Bronchial epithelial cell (primary cell): ENCODE measurements around the gene F12. TPM values are rescaled to one million over a fixed set of nuclear protein-coding genes. Genes with fewer than 3 reads are reported as not detected.
"Not testable (repeated sequence)": the region's sequence is repeated elsewhere in the genome, so short reads cannot be mapped to it uniquely, and the experiment has no call there.

Experiments
- DNase-seq: peaks from one replicate; pipeline ENCODE4 v3.0.0-alpha.2; 2010; ENCODE audit warnings: low read depth
- FAIRE-seq: peaks from 2 replicates; lab custom pipeline; 2011; peaks lifted over from hg19 to GRCh38; lab: Jason Lieb, UNC
- H3K27me3 ChIP-seq: 2 replicates; pipeline ENCODE4 v1.5.1; 2011; ENCODE audit warnings: low read length; ENCODE audit not compliant: control insufficient read depth, insufficient read depth
- H3K36me3 ChIP-seq: 2 replicates; pipeline ENCODE4 v1.5.1; 2011; ENCODE audit warnings: low read length; ENCODE audit not compliant: control insufficient read depth, insufficient read depth
- H3K4me3 ChIP-seq: 2 replicates; pipeline ENCODE4 v1.5.1; 2011; ENCODE audit warnings: mild to moderate bottlenecking, low read depth, low read length, control low read depth
- total RNA-seq: library from RNA; depleted of rRNA; stranded (reverse); fragments of >200 nt; gene quantifications from 2 replicates; pipeline ENCODE4 v1.2.1, GENCODE V29; 2014
- TF ChIP-seq, protein P1 (sequence below): IDR thresholded peaks from 2 replicates; pipeline ENCODE4 v1.5.1; 2011; ENCODE audit warnings: mild to moderate bottlenecking, moderate library complexity, low read length, control low read depth, inconsistent platforms; ENCODE audit not compliant: insufficient read depth, severe bottlenecking

Gene F12
- total RNA-seq, 1 donor from 2014 or later, result 7.9 TPM

DNA sequence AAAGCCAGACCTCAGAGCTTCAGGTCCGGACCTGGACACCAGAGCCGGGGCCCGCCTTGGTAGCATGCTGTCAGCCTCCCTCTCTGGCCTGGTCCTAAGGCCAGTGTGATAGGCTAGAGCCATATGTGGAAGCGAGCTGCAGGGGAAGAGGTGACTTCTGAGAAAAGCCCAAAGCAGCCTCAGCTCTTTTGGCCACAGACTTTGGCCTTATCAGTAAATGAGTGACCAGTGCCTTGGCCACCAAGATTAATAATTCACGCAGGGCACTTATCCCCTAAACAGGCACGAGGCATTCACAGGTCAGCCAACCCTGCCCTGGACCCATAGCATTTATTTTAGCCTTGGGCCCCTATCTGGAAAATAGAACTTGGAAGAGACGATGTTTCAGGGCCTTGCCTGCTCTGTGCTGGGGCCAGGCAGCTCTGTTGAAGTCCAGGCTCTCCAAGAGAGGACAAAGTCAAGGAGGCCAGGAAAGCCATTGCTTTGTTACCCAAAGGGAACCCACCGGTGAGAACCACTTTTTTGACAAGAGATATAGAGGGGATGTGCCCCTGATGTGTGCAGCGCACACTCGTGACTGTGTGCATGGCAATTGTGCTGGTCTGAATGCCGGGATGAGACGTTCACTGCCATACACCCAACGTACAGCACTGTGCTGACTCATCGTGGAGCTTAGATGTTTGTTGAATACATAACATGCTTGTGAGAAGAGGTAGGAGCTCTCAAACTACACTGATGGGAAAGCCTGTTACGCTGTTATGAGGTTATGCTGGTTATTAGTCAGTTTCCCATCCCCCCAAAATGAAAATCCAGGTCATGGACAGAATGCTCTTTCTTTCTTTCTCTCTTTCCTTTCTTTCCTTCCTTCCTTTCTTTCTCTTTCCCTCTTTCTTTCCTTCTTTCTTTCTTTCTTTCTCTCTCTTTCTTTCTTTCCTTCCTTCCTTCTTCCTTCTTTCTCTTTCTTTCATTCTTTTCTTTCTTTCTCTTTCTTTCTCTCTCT is 30.2 kb downstream of the F12 start:
- TF ChIP-seq, protein P1, sequence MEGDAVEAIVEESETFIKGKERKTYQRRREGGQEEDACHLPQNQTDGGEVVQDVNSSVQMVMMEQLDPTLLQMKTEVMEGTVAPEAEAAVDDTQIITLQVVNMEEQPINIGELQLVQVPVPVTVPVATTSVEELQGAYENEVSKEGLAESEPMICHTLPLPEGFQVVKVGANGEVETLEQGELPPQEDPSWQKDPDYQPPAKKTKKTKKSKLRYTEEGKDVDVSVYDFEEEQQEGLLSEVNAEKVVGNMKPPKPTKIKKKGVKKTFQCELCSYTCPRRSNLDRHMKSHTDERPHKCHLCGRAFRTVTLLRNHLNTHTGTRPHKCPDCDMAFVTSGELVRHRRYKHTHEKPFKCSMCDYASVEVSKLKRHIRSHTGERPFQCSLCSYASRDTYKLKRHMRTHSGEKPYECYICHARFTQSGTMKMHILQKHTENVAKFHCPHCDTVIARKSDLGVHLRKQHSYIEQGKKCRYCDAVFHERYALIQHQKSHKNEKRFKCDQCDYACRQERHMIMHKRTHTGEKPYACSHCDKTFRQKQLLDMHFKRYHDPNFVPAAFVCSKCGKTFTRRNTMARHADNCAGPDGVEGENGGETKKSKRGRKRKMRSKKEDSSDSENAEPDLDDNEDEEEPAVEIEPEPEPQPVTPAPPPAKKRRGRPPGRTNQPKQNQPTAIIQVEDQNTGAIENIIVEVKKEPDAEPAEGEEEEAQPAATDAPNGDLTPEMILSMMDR, result no peak
- Histone ChIP-seq H3K27me3 (no peaks in the 10 kb centered on the region), H3K4me3 (no peak overlapping the region), H3K36me3 (no peaks in the 10 kb centered on the region)
- FAIRE-seq (no peak), DNase-seq (peak; percentile 93)

DNA sequence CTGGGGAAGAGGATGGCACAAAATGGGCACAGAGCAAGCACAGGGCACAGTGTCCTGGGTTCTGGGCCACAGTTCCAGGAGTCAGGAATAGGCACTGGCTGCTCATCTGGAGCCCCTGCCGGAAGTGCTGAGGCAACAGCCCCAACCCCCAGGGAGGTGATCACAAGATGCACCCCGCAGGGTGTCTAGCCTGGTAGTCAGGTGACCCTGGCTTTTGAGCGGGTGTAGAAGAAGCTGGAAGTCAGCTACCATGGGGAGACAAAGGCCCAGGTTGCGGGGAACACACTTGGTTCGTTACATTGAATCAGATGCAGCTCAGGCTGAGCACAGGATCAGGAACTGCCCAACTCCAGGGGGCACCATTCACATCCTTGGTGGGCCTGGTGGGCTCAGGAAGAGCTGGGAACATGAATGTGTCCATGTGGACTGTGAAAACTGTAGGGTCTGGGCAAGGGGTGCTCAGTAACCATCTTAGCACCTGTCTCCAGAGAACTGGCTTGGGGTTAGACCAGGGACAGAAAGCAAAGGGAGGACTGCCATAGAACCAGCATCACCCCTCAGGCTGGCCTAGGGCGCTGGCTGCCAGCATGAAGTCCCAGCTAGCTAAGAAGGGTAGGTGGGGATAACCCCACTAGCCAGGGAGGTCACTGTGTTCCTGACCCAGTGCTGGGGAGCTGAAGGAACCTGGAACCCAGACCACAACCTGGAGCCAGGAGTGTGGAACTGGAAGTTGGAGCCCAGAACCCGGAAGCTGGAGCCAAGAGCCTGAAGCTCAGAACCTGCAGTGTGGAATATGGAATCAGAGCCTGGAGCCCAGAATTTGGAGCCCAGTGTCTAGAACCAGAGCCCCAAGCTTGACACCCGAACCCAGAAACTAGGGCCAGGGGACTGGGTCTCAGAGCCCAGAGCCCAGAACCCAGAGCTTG is 31.2 kb downstream of the F12 start:
- Histone ChIP-seq H3K36me3 (no peaks in the 10 kb centered on the region), H3K4me3 (no peak overlapping the region), H3K27me3 (no peaks in the 10 kb centered on the region)
- FAIRE-seq, result no peak
- TF ChIP-seq, protein P1, result no peak
- no peak for DNase-seq

DNA sequence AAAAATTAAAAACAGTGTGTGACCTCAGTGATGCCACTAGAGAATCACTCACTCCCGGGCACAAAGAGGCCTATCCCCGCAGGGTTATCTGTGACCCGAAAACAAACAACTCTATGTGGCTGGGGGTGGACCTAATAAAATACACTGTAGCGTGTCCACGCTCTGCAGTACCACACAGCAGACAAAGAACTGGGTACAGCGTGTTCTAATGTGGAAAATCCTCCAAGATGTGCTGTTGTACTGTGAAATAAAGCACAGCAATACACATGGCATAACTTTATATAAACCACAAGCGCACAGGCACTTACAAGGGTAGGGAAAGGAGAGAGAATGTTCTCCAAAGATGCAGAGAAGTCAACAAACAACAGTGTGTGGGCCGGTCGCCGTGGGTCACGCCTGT is 33.3 kb downstream of the F12 start:
- FAIRE-seq, result no peak
- Histone ChIP-seq H3K4me3 (no peak overlapping the region), H3K36me3 (peaks cover 3% of the 10 kb centered on the region), H3K27me3 (no peaks in the 10 kb centered on the region)
- TF ChIP-seq, protein P1, result no peak
- no peak for DNase-seq

DNA sequence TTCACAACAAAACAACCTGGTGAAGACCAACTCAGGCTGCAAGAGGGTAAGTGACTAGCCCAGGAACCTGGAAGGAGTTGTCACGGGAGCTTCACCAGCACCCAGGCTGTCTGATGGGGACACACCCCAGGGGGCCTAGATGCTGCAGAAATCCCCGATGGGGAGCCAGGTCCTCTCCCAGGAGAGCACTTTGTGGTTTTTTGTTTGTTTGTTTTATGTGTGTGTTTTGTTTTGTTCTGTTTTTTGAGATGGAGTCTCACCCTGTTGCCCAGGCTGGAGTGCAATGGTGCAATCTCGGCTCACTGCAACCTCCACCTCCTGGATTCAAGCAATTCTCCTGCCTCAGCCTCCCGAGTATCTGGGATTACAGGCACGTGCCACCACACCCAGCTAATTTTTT is 33.8 kb downstream of the F12 start:
- DNase-seq, H3K36me3 ChIP-seq, H3K4me3 ChIP-seq, H3K27me3 ChIP-seq, FAIRE-seq: not testable (repeated sequence)

DNA sequence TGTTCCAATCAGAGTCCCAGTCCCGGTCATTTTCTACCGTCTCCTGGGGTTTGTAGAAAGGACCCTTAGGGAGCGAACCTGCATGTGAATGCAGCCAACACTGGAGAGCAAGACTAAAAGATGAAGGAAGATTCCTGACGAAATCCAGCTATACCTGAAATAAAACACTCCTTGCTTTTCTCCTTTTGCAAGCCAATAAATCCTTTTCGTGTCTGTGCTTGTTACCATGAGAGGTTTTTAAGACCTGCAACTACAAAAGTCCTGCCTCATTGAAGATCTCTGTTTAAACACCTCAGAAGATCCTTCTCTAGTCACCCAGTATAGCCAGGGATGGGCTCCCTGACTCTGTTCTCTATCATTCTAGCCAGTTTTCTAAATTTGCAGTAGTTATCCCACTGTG is 35.2 kb downstream of the F12 start:
- TF ChIP-seq, protein P1, result no peak
- Histone ChIP-seq H3K36me3 (peaks cover 3% of the 10 kb centered on the region), H3K27me3 (no peaks in the 10 kb centered on the region), H3K4me3 (no peak overlapping the region)
- FAIRE-seq (no peak), DNase-seq (peak; percentile 42)

DNA sequence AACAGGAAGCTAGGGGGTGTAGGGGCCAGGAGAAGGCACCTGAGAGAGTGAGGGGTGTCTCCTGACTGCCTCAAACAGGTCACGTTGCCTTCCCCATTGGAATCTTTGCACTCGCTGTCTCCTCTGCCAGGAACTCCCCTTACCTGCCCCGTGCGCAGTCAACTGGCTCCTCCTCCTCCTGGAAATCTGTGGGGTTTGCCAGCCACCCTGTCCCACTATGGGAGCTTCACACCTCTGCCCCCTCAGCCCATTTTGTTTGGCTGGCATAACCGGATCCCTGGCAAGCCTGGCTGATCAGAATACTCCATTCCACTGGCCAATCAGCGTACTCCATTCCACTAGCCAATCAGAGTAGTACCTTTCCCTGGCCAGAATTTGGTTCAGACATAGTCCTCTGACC is 35.6 kb downstream of the F12 start:
- Histone ChIP-seq H3K4me3 (no peak overlapping the region), H3K27me3 (no peaks in the 10 kb centered on the region), H3K36me3 (peaks cover 3% of the 10 kb centered on the region)
- TF ChIP-seq, protein P1, result no peak
- DNase-seq (peak; percentile 42), FAIRE-seq (no peak)
